Lower leg skin (tissue), 3 donors: ENCODE results near the gene MTF2.

ENCODE experiments used
- POLR2A ChIP-seq, 2 donors: fragments of 450-650 bp; IDR thresholded peaks; one replicate each; pipeline ENCODE4 v1.6.1; 2016 to 2017; ENCODE audit warnings: antibody characterized with exemption in 2 of 2, mild to moderate bottlenecking in 1 of 2, moderate library complexity in 1 of 2
- TF ChIP-seq, protein P1 (sequence below), 3 donors: fragments of 450-650 bp; IDR thresholded peaks; one replicate each; pipeline ENCODE4 v1.5.1; 2016; ENCODE audit warnings: antibody characterized with exemption in 3 of 3, mild to moderate bottlenecking in 3 of 3, moderate library complexity in 2 of 3

DNA sequence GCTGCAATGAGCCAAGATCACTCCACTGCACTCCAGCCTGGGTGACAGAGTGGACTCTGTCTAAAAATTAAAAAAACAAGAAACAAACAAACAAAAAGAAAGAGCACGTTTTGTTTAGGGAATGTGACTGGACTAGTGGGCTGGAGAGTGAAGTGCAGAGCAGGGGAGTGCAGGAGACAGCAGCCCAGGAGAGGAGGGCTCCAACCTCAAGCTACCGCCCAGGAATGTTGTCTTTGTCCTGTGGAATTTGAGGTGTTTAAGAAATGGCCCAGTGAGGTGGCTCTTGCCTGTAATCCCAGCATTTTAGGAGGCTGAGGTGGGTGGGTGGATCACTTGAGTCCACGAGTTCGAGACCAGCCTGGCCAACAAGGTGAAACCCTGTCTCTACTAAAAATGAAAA lies 42.4 kb upstream of the MTF2 start:
- TF ChIP-seq, protein P1, sequence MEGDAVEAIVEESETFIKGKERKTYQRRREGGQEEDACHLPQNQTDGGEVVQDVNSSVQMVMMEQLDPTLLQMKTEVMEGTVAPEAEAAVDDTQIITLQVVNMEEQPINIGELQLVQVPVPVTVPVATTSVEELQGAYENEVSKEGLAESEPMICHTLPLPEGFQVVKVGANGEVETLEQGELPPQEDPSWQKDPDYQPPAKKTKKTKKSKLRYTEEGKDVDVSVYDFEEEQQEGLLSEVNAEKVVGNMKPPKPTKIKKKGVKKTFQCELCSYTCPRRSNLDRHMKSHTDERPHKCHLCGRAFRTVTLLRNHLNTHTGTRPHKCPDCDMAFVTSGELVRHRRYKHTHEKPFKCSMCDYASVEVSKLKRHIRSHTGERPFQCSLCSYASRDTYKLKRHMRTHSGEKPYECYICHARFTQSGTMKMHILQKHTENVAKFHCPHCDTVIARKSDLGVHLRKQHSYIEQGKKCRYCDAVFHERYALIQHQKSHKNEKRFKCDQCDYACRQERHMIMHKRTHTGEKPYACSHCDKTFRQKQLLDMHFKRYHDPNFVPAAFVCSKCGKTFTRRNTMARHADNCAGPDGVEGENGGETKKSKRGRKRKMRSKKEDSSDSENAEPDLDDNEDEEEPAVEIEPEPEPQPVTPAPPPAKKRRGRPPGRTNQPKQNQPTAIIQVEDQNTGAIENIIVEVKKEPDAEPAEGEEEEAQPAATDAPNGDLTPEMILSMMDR (IDR thresholded peaks at IDR 0.05): no peak
- TF ChIP-seq POLR2A (IDR thresholded peaks at IDR 0.05): no peak
